HepG2 (cell line): Measurements from ENCODE around the gene ASAP2. TPM values are rescaled to one million over a fixed set of nuclear protein-coding genes. Genes with fewer than 3 reads are reported as not detected.

Experiments
- CAMTA2 ChIP-seq: sonication (generic); formaldehyde crosslinking; IDR thresholded peaks from 2 replicates; pipeline ENCODE4 v1.4.0; 2020; ENCODE audit warnings: mild to moderate bottlenecking, missing genetic modification reagents, borderline replicate concordance
- FOXA3 ChIP-seq: IDR thresholded peaks from 2 replicates; pipeline ENCODE4 v1.6.1; 2016; ENCODE audit warnings: missing genetic modification reagents, missing compliant biosample characterization
- HNF1A ChIP-seq, 2 experiments: sonication (generic) in 1 of 2; formaldehyde crosslinking in 1 of 2; IDR thresholded peaks; 2 replicates each; pipeline versions ENCODE4 v1.4.0 to v1.6.1; 2016 to 2020; ENCODE audit warnings: borderline replicate concordance in 1 of 2, low read depth in 1 of 2, mild to moderate bottlenecking in 1 of 2, missing genetic modification reagents in 1 of 2
- IRF9 ChIP-seq: sonication (generic); formaldehyde crosslinking; IDR thresholded peaks from 2 replicates; pipeline ENCODE4 v1.8.0; 2022; ENCODE audit warnings: missing genetic modification reagents, mild to moderate bottlenecking, borderline replicate concordance
- ISL2 ChIP-seq: sonication (generic); formaldehyde crosslinking; IDR thresholded peaks from 2 replicates; pipeline ENCODE4 v1.5.0; 2020; ENCODE audit warnings: missing genetic modification reagents
- KLF9 ChIP-seq: IDR thresholded peaks from 2 replicates; pipeline ENCODE4 v1.6.1; 2016; ENCODE audit warnings: low read depth
- MAF1 ChIP-seq: sonication (generic); formaldehyde crosslinking; IDR thresholded peaks from 2 replicates; pipeline ENCODE4 v1.5.0; 2020; ENCODE audit warnings: missing genetic modification reagents, borderline replicate concordance
- MEIS2 ChIP-seq: sonication (generic); formaldehyde crosslinking; IDR thresholded peaks from 2 replicates; pipeline ENCODE4 v1.9.0; 2021; ENCODE audit warnings: mild to moderate bottlenecking, missing genetic modification reagents
- MYC ChIP-seq: sonication (generic); formaldehyde crosslinking; IDR thresholded peaks from 2 replicates; pipeline ENCODE4 v1.9.0; 2021; ENCODE audit warnings: missing genetic modification reagents, borderline replicate concordance
- PREB ChIP-seq: sonication (generic); formaldehyde crosslinking; IDR thresholded peaks from 2 replicates; pipeline ENCODE4 v1.4.0; 2020; ENCODE audit warnings: missing genetic modification reagents
- SP5 ChIP-seq: IDR thresholded peaks from 2 replicates; pipeline ENCODE4 v1.6.1; 2016; ENCODE audit warnings: low read depth, borderline replicate concordance
- STAT5B ChIP-seq: sonication (generic); formaldehyde crosslinking; IDR thresholded peaks from 2 replicates; pipeline ENCODE4 v1.4.0; 2020; ENCODE audit warnings: missing genetic modification reagents
- TFDP2 ChIP-seq: sonication (generic); formaldehyde crosslinking; IDR thresholded peaks from 2 replicates; pipeline ENCODE4 v1.4.0; 2020; ENCODE audit warnings: missing genetic modification reagents
- TOE1 ChIP-seq: sonication (generic); formaldehyde crosslinking; IDR thresholded peaks from 2 replicates; pipeline ENCODE4 v1.4.0; 2020; ENCODE audit warnings: mild to moderate bottlenecking, missing genetic modification reagents
- ZFAT ChIP-seq: sonication (generic); formaldehyde crosslinking; conservative IDR thresholded peaks from 2 replicates; pipeline ENCODE4 v1.8.1; 2023; ENCODE audit warnings: missing genetic modification reagents, inconsistent platforms
- ZNF496 ChIP-seq: sonication (generic); formaldehyde crosslinking; IDR thresholded peaks from 2 replicates; pipeline ENCODE4 v1.8.1; 2023; ENCODE audit warnings: mild to moderate bottlenecking, moderate library complexity, missing genetic modification reagents; ENCODE audit not compliant: insufficient replicate concordance
- ZNF572 ChIP-seq: sonication (generic); formaldehyde crosslinking; IDR thresholded peaks from 2 replicates; pipeline ENCODE4 v1.5.1; 2020; ENCODE audit warnings: mild to moderate bottlenecking, missing genetic modification reagents
- polyA plus RNA-seq, 8 experiments: library from polyadenylated mRNA; depleted of rRNA in 3 of 8; stranded (reverse) in 7 of 8; unstranded in 1 of 8; fragments of >200 nt; fragmentation: Illumina TruSeq in 4 of 8; extraction: Trizol in 4 of 8; gene quantifications; 2 replicates each; pipeline versions ENCODE4 v1.2.1 to v1.2.3, GENCODE V29; 2011 to 2016; ENCODE audit warnings: low read depth in 4 of 8, missing spikeins in 1 of 8, mixed read lengths in 1 of 8; ENCODE audit not compliant: insufficient read depth in 1 of 8
- total RNA-seq, 5 experiments: library from RNA; depleted of rRNA; stranded (reverse); fragments of >200 nt; fragmentation: Illumina TruSeq; extraction: Trizol; gene quantifications; 2 replicates each; pipeline ENCODE4 v1.2.3, GENCODE V29; 2016; ENCODE audit warnings: low read depth in 1 of 5

ASAP2 gene
- total and polyA plus RNA-seq, 2 of the 13 experiments (the other 11 are each of a cell fraction or from before 2014, with no cell fraction given): 7.3 to 22.3 TPM

- TF ChIP-seq MYC (CRISPR knock-in tag) (peak; percentile 69; the same call in 1 of the 2 replicates), IRF9 (CRISPR knock-in tag) (no peak), FOXA3 (CRISPR knock-in tag) (peak; percentile 97), SP5 (CRISPR knock-in tag) (peak; percentile 64), PREB (no peak), MAF1 (CRISPR knock-in tag) (no peak), ZFAT (CRISPR knock-in tag) (no peak), ZNF572 (CRISPR knock-in tag) (no peak), HNF1A (IDR thresholded peaks at IDR 0.05; ENCODE audit: low read depth) (no peak; the same call in 1 of the 2 replicates), HNF1A (CRISPR knock-in tag; IDR thresholded peaks at IDR 0.05; ENCODE audit: borderline replicate concordance) (no peak), STAT5B (CRISPR knock-in tag) (no peak), KLF9 (CRISPR knock-in tag) (peak; percentile 91; the same call in 1 of the 2 replicates), MEIS2 (CRISPR knock-in tag) (peak; percentile 94), TOE1 (0 out of 2 replicates have a peak, but pooled peaks have one; percentile 4), TFDP2 (CRISPR knock-in tag) (0 out of 2 replicates have a peak, but pooled peaks have one; percentile 32), ZNF496 (CRISPR knock-in tag) (no peak), ISL2 (CRISPR knock-in tag) (peak; percentile 76), CAMTA2 (CRISPR knock-in tag) (no peak)
Observed at GRCh38 chr2:9167718-9168657, 38.6 kb upstream of the ASAP2 start (continued).
